Activated CD8-positive, alpha-beta T cell treated with anti-CD3 and anti-CD28 coated beads, Interleukin-2, amount 10 ng/mL, durations not matched to agents 7 days and 5 days (primary cell): ENCODE results near the gene PXN. TPM values are rescaled to one million over a fixed set of nuclear protein-coding genes. Genes with fewer than 3 reads are reported as not detected.
A peak's percentile ranks its signal among the peaks of the same experiment; 100 is the strongest.

ENCODE experiments used
- ATAC-seq: fragments of 150-1000 bp; cut with Tn5 transposase; one replicate; pipeline ENCODE4 v1.10.0; 2021; ENCODE audit warnings: moderate library complexity
- CTCF ChIA-PET: fragments of 350-600 bp; sonication (Branson Sonifier 250); formaldehyde crosslinking; loops from one replicate; lab custom pipeline; 2021; ENCODE audit warnings: antibody characterized with exemption; lab: Charles Lee
- POLR2A ChIA-PET: fragments of 350-600 bp; sonication (Branson Sonifier 250); formaldehyde crosslinking; loops from one replicate; lab custom pipeline; 2021; ENCODE audit warnings: antibody characterized with exemption; lab: Charles Lee
- DNase-seq: peaks from one replicate; pipeline ENCODE4 v3.0.0-alpha.2; 2020
- H3K27ac Mint-ChIP-seq: one replicate; pipeline ENCODE4 v1.8.0; 2021; ENCODE audit warnings: mild to moderate bottlenecking, mixed read lengths
- H3K27me3 Mint-ChIP-seq: one replicate; pipeline ENCODE4 v1.8.0; 2021; ENCODE audit warnings: low read depth, mixed read lengths
- H3K36me3 Mint-ChIP-seq: one replicate; pipeline ENCODE4 v1.8.0; 2021; ENCODE audit warnings: low read depth, mixed read lengths
- H3K4me1 Mint-ChIP-seq: one replicate; pipeline ENCODE4 v1.8.0; 2021; ENCODE audit warnings: low read depth, mixed read lengths
- H3K4me3 Mint-ChIP-seq: one replicate; pipeline ENCODE4 v1.8.0; 2021; ENCODE audit warnings: mild to moderate bottlenecking, mixed read lengths
- H3K9me3 Mint-ChIP-seq: one replicate; pipeline ENCODE4 v1.8.0; 2022; ENCODE audit warnings: mixed read lengths; ENCODE audit not compliant: insufficient read depth
- total RNA-seq, 2 experiments: library from RNA; stranded (reverse); gene quantifications; one replicate each; pipeline ENCODE4 v1.2.3, GENCODE V29; 2021

PXN gene
- total RNA-seq, 2 experiments from 2014 or later: 123 to 127 TPM

- ChIA-PET POLR2A (interaction anchor here (0.6 to 14.6 kb wide), 11 partner anchors 10 to 61 kb away, joined by 3 to 329 read pairs (median 6); partner anchors contain the start of genes PXN, RNU4-1, RNU4-2 and RPLP0), CTCF (interaction anchor here (1.0 to 9.6 kb wide), 6 partner anchors 9 to 71 kb away, joined by 5 to 922 read pairs (median 52); partner anchors contain the start of genes PXN, RNU4-1, RNU4-2 and RPLP0)
- Mint-ChIP-seq H3K27ac (peak overlapping the region; percentile 85), H3K27me3 (no peaks in the 10 kb centered on the region), H3K9me3 (no peaks in the 10 kb centered on the region), H3K36me3 (peaks cover 11% of the 10 kb centered on the region), H3K4me3 (peak overlapping the region; percentile 62), H3K4me1 (peaks cover 94% of the 10 kb centered on the region)
- DNase-seq: no peak
- no peak for ATAC-seq
Observed at GRCh38 chr12:120230974-120231315, 34.6 kb downstream of the PXN start.

- Mint-ChIP-seq H3K36me3 (peaks cover 12% of the 10 kb centered on the region), H3K27me3 (no peaks in the 10 kb centered on the region), H3K4me1 (peaks cover 94% of the 10 kb centered on the region), H3K9me3 (no peaks in the 10 kb centered on the region), H3K27ac (peak overlapping the region; percentile 85), H3K4me3 (peak overlapping the region; percentile 62)
- ChIA-PET POLR2A (interaction anchor here (0.6 to 14.6 kb wide), 10 partner anchors 9 to 61 kb away, joined by 3 to 329 read pairs (median 8); partner anchors contain the start of genes PXN, RNU4-1, RNU4-2 and RPLP0), CTCF (interaction anchor here (1.0 to 9.6 kb wide), 6 partner anchors 9 to 72 kb away, joined by 5 to 922 read pairs (median 52); partner anchors contain the start of genes PXN, RNU4-1, RNU4-2 and RPLP0)
- ATAC-seq: no peak
- no peak for DNase-seq
Observed at GRCh38 chr12:120230326-120230973, 35.1 kb downstream of the PXN start.

- Mint-ChIP-seq H3K9me3 (no peaks in the 10 kb centered on the region), H3K4me3 (no peak overlapping the region)
- POLR2A ChIA-PET: interaction anchor here (0.5 to 14.6 kb wide), 7 partner anchors 29 to 62 kb away, joined by 3 to 329 read pairs (median 4); partner anchors contain the start of genes PXN, RNU4-1, RNU4-2 and RPLP0
Observed at GRCh38 chr12:120229487-120230325, 35.8 kb downstream of the PXN start.

GRCh38 chr12:120229071-120229486 lies 36.5 kb downstream of the PXN start:
- H3K9me3 Mint-ChIP-seq: no peaks in the 10 kb centered on the region
- ATAC-seq: no peak
- H3K27me3 Mint-ChIP-seq: no peaks in the 10 kb centered on the region
- H3K36me3 Mint-ChIP-seq: peaks cover 20% of the 10 kb centered on the region
- H3K4me1 Mint-ChIP-seq: peaks cover 94% of the 10 kb centered on the region
- no peak for DNase-seq
- ChIA-PET POLR2A (interaction anchor here (0.5 to 14.6 kb wide), 8 partner anchors 22 to 63 kb away, joined by 3 to 329 read pairs (median 6); partner anchors contain the start of genes PXN, RNU4-1 and RNU4-2), CTCF (interaction anchor here (0.7 to 9.6 kb wide), 18 partner anchors 8 to 211 kb away, joined by 3 to 922 read pairs (median 14); partner anchors contain the start of genes PXN, RNU4-1, RNU4-2 and RPLP0)
- no peak overlapping the region for H3K27ac Mint-ChIP-seq
- no peak overlapping the region for H3K4me3 Mint-ChIP-seq

More at GRCh38 chr12:120229487-120230325, 35.8 kb downstream of the PXN start:
- ATAC-seq (no peak), DNase-seq (no peak)
- H3K4me1 Mint-ChIP-seq: peaks cover 95% of the 10 kb centered on the region
- H3K27me3 Mint-ChIP-seq: no peaks in the 10 kb centered on the region
- peaks cover 15% of the 10 kb centered on the region for H3K36me3 Mint-ChIP-seq
- CTCF ChIA-PET: interaction anchor here (1.6 to 9.6 kb wide), 10 partner anchors 7 to 109 kb away, joined by 4 to 922 read pairs (median 24); partner anchors contain the start of genes PXN, RNU4-1, RNU4-2 and RPLP0
- H3K27ac Mint-ChIP-seq: peak overlapping the region; percentile 85

- Mint-ChIP-seq H3K4me1 (peaks cover 90% of the 10 kb centered on the region), H3K4me3 (peak overlapping the region; percentile 40), H3K27ac (peak overlapping the region; percentile 85), H3K27me3 (no peaks in the 10 kb centered on the region), H3K9me3 (no peaks in the 10 kb centered on the region), H3K36me3 (peaks cover 22% of the 10 kb centered on the region)
- ChIA-PET POLR2A (interaction anchor here (0.7 to 14.6 kb wide), 11 partner anchors 10 to 63 kb away, joined by 3 to 329 read pairs (median 4); partner anchors contain the start of genes PXN, RNU4-1, RNU4-2 and RPLP0), CTCF (interaction anchor here (0.6 to 9.6 kb wide), 38 partner anchors 8 to 225 kb away, joined by 3 to 922 read pairs (median 5); partner anchors contain the start of genes PXN, RAB35, RNU4-1 and RNU4-2)
- DNase-seq: peak; percentile 91
- ATAC-seq: peak; percentile 83
Observed at GRCh38 chr12:120228291-120229070, 37.0 kb downstream of the PXN start.

- H3K27me3 Mint-ChIP-seq: no peaks in the 10 kb centered on the region
- ChIA-PET CTCF (interaction anchor here (0.6 to 9.6 kb wide), 37 partner anchors 9 to 226 kb away, joined by 3 to 922 read pairs (median 5); partner anchors contain the start of genes PXN, RAB35, RNU4-1 and RNU4-2), POLR2A (interaction anchor here (0.7 to 14.6 kb wide), 11 partner anchors 11 to 64 kb away, joined by 3 to 329 read pairs (median 4); partner anchors contain the start of genes PXN, RNU4-1, RNU4-2 and RPLP0)
- no peaks in the 10 kb centered on the region for H3K9me3 Mint-ChIP-seq
- no peak for ATAC-seq
- no peak overlapping the region for H3K4me3 Mint-ChIP-seq
- DNase-seq: no peak
- no peak overlapping the region for H3K27ac Mint-ChIP-seq
- peaks cover 86% of the 10 kb centered on the region for H3K4me1 Mint-ChIP-seq
- H3K36me3 Mint-ChIP-seq: peaks cover 27% of the 10 kb centered on the region
Observed at GRCh38 chr12:120228041-120228290, 37.6 kb downstream of the PXN start.

- no peak for ATAC-seq
- H3K27me3 Mint-ChIP-seq: no peaks in the 10 kb centered on the region
- no peaks in the 10 kb centered on the region for H3K9me3 Mint-ChIP-seq
- H3K36me3 Mint-ChIP-seq: peaks cover 30% of the 10 kb centered on the region
- no peak for DNase-seq
- H3K27ac Mint-ChIP-seq: no peak overlapping the region
- CTCF ChIA-PET: interaction anchor here (0.6 to 9.6 kb wide), 38 partner anchors 9 to 226 kb away, joined by 3 to 922 read pairs (median 5); partner anchors contain the start of genes PXN, RAB35, RNU4-1 and RNU4-2
- peaks cover 81% of the 10 kb centered on the region for H3K4me1 Mint-ChIP-seq
- H3K4me3 Mint-ChIP-seq: no peak overlapping the region
- POLR2A ChIA-PET: interaction anchor here (0.7 to 14.6 kb wide), 11 partner anchors 11 to 64 kb away, joined by 3 to 329 read pairs (median 4); partner anchors contain the start of genes PXN, RNU4-1, RNU4-2 and RPLP0
Observed at GRCh38 chr12:120227233-120228040, 38.1 kb downstream of the PXN start.

GRCh38 chr12:120225852-120226640 lies 39.5 kb downstream of the PXN start:
- H3K4me3 Mint-ChIP-seq: peak overlapping the region; percentile 71
- no peaks in the 10 kb centered on the region for H3K9me3 Mint-ChIP-seq
- H3K27ac Mint-ChIP-seq: peak overlapping the region; percentile 89
- ATAC-seq (peak; percentile 43), DNase-seq (peak; percentile 40)
- ChIA-PET POLR2A (interaction anchor here (3.4 to 14.6 kb wide), 3 partner anchors 25 to 66 kb away, joined by 42 to 329 read pairs (median 52); partner anchors contain the start of genes PXN, RNU4-1, RNU4-2 and RPLP0), CTCF (interaction anchor here (1.4 to 9.6 kb wide), 9 partner anchors 10 to 76 kb away, joined by 4 to 922 read pairs (median 25); partner anchors contain the start of genes PXN, RNU4-1, RNU4-2 and RPLP0)
- H3K4me1 Mint-ChIP-seq: peaks cover 67% of the 10 kb centered on the region
- H3K36me3 Mint-ChIP-seq: peaks cover 30% of the 10 kb centered on the region
- H3K27me3 Mint-ChIP-seq: no peaks in the 10 kb centered on the region

GRCh38 chr12:120225200-120225558 lies 40.4 kb downstream of the PXN start:
- ChIA-PET POLR2A (interaction anchor here (0.6 to 14.6 kb wide), 4 partner anchors 11 to 66 kb away, joined by 3 to 329 read pairs (median 30); partner anchors contain the start of genes PXN, RNU4-1, RNU4-2 and RPLP0), CTCF (interaction anchor here (1.0 to 9.6 kb wide), 8 partner anchors 12 to 77 kb away, joined by 3 to 922 read pairs (median 18); partner anchors contain the start of genes PXN, RNU4-2, RPLP0 and SIRT4)
- DNase-seq: no peak
- Mint-ChIP-seq H3K9me3 (no peaks in the 10 kb centered on the region), H3K27me3 (no peaks in the 10 kb centered on the region), H3K36me3 (peaks cover 35% of the 10 kb centered on the region), H3K27ac (peak overlapping the region; percentile 89), H3K4me3 (peak overlapping the region; percentile 71), H3K4me1 (peaks cover 58% of the 10 kb centered on the region)
- ATAC-seq: no peak
